H1 (cell line): ENCODE results near the gene NAXD. TPM values are rescaled to one million over a fixed set of nuclear protein-coding genes. Genes with fewer than 3 reads are reported as not detected.

ENCODE experiments used
- ATF2 ChIP-seq: IDR thresholded peaks from 2 replicates; pipeline ENCODE4 v1.6.1; 2012; ENCODE audit warnings: low read length, inconsistent platforms
- BRCA1 ChIP-seq: IDR thresholded peaks from 2 replicates; pipeline ENCODE4 v1.6.1; 2012; ENCODE audit warnings: low read depth, low read length, improper control_type of control experiment
- CBX8 ChIP-seq: fragments of 300-800, 300-1000 bp; sonication (generic); IDR thresholded peaks from 2 replicates; pipeline ENCODE4 v1.7.1; 2016; ENCODE audit warnings: low read depth, low read length, borderline replicate concordance
- EP300 ChIP-seq, 2 experiments: IDR thresholded peaks; 1 replicate in 1 of 2; 2 replicates in 1 of 2; pipeline ENCODE4 v1.6.1; 2011 to 2012; ENCODE audit warnings: low read depth in 2 of 2, low read length in 2 of 2, mild to moderate bottlenecking in 2 of 2, borderline replicate concordance in 1 of 2, inconsistent platforms in 1 of 2, moderate library complexity in 1 of 2
- FOSL1 ChIP-seq: IDR thresholded peaks from 2 replicates; pipeline ENCODE4 v1.6.1; 2011; ENCODE audit warnings: mild to moderate bottlenecking, low read depth, low read length, moderate library complexity; ENCODE audit not compliant: insufficient read depth
- HDAC6 ChIP-seq: IDR thresholded peaks from one replicate; pipeline ENCODE4 v1.7.1; 2012; ENCODE audit warnings: low read depth, mild to moderate bottlenecking, inconsistent platforms, low read length, moderate library complexity
- JUND ChIP-seq: IDR thresholded peaks from 2 replicates; pipeline ENCODE4 v1.6.1; 2011; ENCODE audit warnings: mild to moderate bottlenecking, improper control_type of control experiment, low read length
- RAD21 ChIP-seq, 2 experiments: IDR thresholded peaks in 1 of 2; conservative IDR thresholded peaks in 1 of 2; 2 replicates each; pipeline ENCODE4 v1.6.1; 2011; ENCODE audit warnings: low read depth in 2 of 2, low read length in 2 of 2, improper control_type of control experiment in 1 of 2, inconsistent platforms in 1 of 2, mild to moderate bottlenecking in 1 of 2, moderate library complexity in 1 of 2
- polyA plus RNA-seq, 7 experiments: library from polyadenylated mRNA; depleted of rRNA in 3 of 7; stranded (reverse) in 5 of 7; unstranded in 2 of 7; fragments of >200 nt in 5 of 7; fragments of 200-250 nt in 2 of 7; gene quantifications; 1 replicate in 5 of 7; 2 replicates in 1 of 7; 4 replicates in 1 of 7; pipeline versions ENCODE4 v1.2.1 to v1.2.3, GENCODE V29; 2011 to 2013; ENCODE audit warnings: missing spikeins in 2 of 7, mixed read lengths in 2 of 7
- total RNA-seq: library from RNA; stranded (reverse); fragmentation: NEBNext Ultra II Directional; extraction: Animal tissue kit (Norgen Biotek cat#: 25700); gene quantifications from 2 replicates; pipeline ENCODE4 v1.2.1, GENCODE V29; 2021

Gene NAXD
- total and polyA plus RNA-seq, 2 of the 8 experiments (the other 6 are each of a cell fraction or from before 2014, with no cell fraction given), result 25.4 to 35.5 TPM

GRCh38 chr13:110624766-110625756 lies 9.7 kb downstream of the NAXD start (continued):
- TF ChIP-seq JUND, result no peak
- TF ChIP-seq ATF2, result no peak
- TF ChIP-seq HDAC6, result no peak
- no peak for TF ChIP-seq CBX8
- no peak for TF ChIP-seq RAD21 (IDR thresholded peaks at IDR 0.05 in 1 of 2, conservative IDR thresholded peaks at IDR 0.05 in 1 of 2; ENCODE audit: low read depth in 2 of 2, low read length in 2 of 2)
- no peak for TF ChIP-seq FOSL1
- no peak for TF ChIP-seq EP300 (IDR thresholded peaks at IDR 0.05; ENCODE audit: borderline replicate concordance in 1 of 2, low read depth in 2 of 2, low read length in 2 of 2)
- no peak for TF ChIP-seq BRCA1
